K562 (cell line): ENCODE measurements around the gene LYPLA2. TPM values are rescaled to one million over a fixed set of nuclear protein-coding genes. Genes with fewer than 3 reads are reported as not detected.

Source experiments
- HNRNPL ChIP-seq: fragments of 200-400 bp; formaldehyde crosslinking; IDR thresholded peaks from 2 replicates; pipeline ENCODE4 v1.6.1; 2017; ENCODE audit warnings: low read depth, mild to moderate bottlenecking, low read length
- TEAD2 ChIP-seq: fragments of 450-650 bp; IDR thresholded peaks from 2 replicates; pipeline ENCODE4 v1.6.1; 2016; ENCODE audit warnings: missing genetic modification characterization, control low read depth, missing compliant biosample characterization
- ZNF263 ChIP-seq: sonication (generic); formaldehyde crosslinking; IDR thresholded peaks from 2 replicates; pipeline ENCODE4 v1.8.0; 2022; ENCODE audit warnings: mild to moderate bottlenecking, missing genetic modification reagents, borderline replicate concordance
- ZNF551 ChIP-seq: fragments of 250-450 bp; sonication (Bioruptor Pico); IDR thresholded peaks from 2 replicates; pipeline ENCODE4 v1.5.0; 2021; ENCODE audit warnings: mild to moderate bottlenecking, moderate library complexity
- ZNF699 ChIP-seq: fragments of 250-450 bp; sonication (Bioruptor Pico); IDR thresholded peaks from 2 replicates; pipeline ENCODE4 v1.8.0; 2021; ENCODE audit warnings: mild to moderate bottlenecking, moderate library complexity; ENCODE audit not compliant: insufficient replicate concordance
- polyA plus RNA-seq, 8 experiments: library from polyadenylated mRNA; depleted of rRNA in 4 of 8; stranded (reverse) in 5 of 8; unstranded in 3 of 8; fragments of >200 nt; fragmentation: Nextera tagmentation in 2 of 8; fragmentation: Illumina TruSeq in 1 of 8; extraction: Ambion mirVana in 2 of 8; extraction: Trizol in 1 of 8; gene quantifications; 2 replicates each; pipeline versions ENCODE4 v1.2.1 to v1.2.3, GENCODE V29; 2011 to 2014; ENCODE audit warnings: inconsistent platforms in 1 of 8, missing spikeins in 1 of 8
- total RNA-seq, 7 experiments: library from RNA; depleted of rRNA in 6 of 7; stranded (reverse); fragments of >200 nt in 6 of 7; fragmentation: Illumina TruSeq in 2 of 7; extraction: Trizol in 2 of 7; gene quantifications; 2 replicates each; pipeline versions ENCODE4 v1.2.1 to v1.2.3, GENCODE V29; 2011 to 2021; ENCODE audit warnings: low replicate concordance in 1 of 7
- TF ChIP-seq, protein P1 (sequence below), 2 experiments: fragments of 450-650 bp in 1 of 2; sonication (generic) in 1 of 2; formaldehyde crosslinking in 1 of 2; IDR thresholded peaks; 2 replicates each; pipeline versions ENCODE4 v1.7.1 to v1.9.0; 2016 to 2022; ENCODE audit warnings: inconsistent platforms in 1 of 2, mild to moderate bottlenecking in 1 of 2, missing genetic modification reagents in 1 of 2
- TF ChIP-seq, protein P2 (sequence below): fragments of 450-650 bp; formaldehyde crosslinking; IDR thresholded peaks from 2 replicates; pipeline ENCODE4 v1.4.0; 2022; ENCODE audit warnings: missing genetic modification characterization
- TF ChIP-seq, protein P3 (sequence below): sonication (generic); formaldehyde crosslinking; IDR thresholded peaks from 2 replicates; pipeline ENCODE4 v1.8.0; 2022; ENCODE audit warnings: mild to moderate bottlenecking, missing genetic modification reagents, borderline replicate concordance
- TF ChIP-seq, protein P4 (sequence below): fragments of 450-650 bp; IDR thresholded peaks from 2 replicates; pipeline ENCODE4 v1.6.1; 2017; ENCODE audit warnings: antibody characterized with exemption, mild to moderate bottlenecking

LYPLA2 gene
- total and polyA plus RNA-seq, 9 of the 15 experiments (the other 6 are each of a cell fraction or from before 2014, with no cell fraction given), result 3.9 to 128 (median 60.1) TPM

DNA sequence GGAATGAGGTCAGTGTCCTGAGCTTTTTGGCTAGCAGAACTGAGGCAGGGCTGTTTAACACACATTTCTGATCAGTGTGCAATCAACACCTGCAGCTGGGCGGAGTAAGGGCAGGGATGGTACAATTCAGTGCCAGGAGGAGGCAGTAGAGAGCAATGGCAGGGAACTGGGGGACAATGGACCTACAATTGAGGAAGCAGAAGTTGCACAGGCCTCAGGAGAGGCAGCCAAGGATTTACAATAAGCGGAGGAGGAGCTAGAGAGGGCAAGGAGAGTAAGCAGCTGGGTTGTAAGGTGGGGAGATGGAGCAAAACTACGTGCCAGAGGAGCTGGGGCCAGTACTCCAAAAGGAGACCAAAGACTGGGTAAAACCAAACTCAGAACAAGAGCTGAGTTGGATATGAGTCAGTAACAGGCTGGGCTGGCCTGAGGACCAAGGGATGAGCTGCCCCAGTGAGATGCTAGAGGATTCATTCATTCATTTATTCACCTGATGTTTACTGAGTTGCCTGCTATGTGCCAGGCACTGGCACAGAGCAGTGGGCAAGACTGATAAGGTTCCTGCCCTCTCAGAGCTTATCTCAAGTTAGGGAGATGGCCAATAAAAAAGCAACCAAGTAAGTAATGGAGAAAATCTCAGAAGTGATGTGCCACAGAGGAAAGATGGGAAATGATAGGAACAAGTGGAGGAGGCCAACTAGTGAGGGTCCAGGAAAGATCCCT lies 20.0 kb downstream of the LYPLA2 start (continued):
- TF ChIP-seq, protein P1, sequence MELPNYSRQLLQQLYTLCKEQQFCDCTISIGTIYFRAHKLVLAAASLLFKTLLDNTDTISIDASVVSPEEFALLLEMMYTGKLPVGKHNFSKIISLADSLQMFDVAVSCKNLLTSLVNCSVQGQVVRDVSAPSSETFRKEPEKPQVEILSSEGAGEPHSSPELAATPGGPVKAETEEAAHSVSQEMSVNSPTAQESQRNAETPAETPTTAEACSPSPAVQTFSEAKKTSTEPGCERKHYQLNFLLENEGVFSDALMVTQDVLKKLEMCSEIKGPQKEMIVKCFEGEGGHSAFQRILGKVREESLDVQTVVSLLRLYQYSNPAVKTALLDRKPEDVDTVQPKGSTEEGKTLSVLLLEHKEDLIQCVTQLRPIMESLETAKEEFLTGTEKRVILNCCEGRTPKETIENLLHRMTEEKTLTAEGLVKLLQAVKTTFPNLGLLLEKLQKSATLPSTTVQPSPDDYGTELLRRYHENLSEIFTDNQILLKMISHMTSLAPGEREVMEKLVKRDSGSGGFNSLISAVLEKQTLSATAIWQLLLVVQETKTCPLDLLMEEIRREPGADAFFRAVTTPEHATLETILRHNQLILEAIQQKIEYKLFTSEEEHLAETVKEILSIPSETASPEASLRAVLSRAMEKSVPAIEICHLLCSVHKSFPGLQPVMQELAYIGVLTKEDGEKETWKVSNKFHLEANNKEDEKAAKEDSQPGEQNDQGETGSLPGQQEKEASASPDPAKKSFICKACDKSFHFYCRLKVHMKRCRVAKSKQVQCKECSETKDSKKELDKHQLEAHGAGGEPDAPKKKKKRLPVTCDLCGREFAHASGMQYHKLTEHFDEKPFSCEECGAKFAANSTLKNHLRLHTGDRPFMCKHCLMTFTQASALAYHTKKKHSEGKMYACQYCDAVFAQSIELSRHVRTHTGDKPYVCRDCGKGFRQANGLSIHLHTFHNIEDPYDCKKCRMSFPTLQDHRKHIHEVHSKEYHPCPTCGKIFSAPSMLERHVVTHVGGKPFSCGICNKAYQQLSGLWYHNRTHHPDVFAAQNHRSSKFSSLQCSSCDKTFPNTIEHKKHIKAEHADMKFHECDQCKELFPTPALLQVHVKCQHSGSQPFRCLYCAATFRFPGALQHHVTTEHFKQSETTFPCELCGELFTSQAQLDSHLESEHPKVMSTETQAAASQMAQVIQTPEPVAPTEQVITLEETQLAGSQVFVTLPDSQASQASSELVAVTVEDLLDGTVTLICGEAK (IDR thresholded peaks at IDR 0.05), result no peak
- TF ChIP-seq, protein P1 (CRISPR knock-in tag; IDR thresholded peaks at IDR 0.05), result no peak
- no peak for TF ChIP-seq HNRNPL
- TF ChIP-seq TEAD2, result no peak
- TF ChIP-seq ZNF263 (CRISPR knock-in tag), result no peak
- TF ChIP-seq, protein P2, sequence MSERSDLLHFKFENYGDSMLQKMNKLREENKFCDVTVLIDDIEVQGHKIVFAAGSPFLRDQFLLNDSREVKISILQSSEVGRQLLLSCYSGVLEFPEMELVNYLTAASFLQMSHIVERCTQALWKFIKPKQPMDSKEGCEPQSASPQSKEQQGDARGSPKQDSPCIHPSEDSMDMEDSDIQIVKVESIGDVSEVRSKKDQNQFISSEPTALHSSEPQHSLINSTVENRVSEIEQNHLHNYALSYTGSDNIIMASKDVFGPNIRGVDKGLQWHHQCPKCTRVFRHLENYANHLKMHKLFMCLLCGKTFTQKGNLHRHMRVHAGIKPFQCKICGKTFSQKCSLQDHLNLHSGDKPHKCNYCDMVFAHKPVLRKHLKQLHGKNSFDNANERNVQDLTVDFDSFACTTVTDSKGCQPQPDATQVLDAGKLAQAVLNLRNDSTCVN (CRISPR knock-in tag), result no peak
- TF ChIP-seq, protein P3, sequence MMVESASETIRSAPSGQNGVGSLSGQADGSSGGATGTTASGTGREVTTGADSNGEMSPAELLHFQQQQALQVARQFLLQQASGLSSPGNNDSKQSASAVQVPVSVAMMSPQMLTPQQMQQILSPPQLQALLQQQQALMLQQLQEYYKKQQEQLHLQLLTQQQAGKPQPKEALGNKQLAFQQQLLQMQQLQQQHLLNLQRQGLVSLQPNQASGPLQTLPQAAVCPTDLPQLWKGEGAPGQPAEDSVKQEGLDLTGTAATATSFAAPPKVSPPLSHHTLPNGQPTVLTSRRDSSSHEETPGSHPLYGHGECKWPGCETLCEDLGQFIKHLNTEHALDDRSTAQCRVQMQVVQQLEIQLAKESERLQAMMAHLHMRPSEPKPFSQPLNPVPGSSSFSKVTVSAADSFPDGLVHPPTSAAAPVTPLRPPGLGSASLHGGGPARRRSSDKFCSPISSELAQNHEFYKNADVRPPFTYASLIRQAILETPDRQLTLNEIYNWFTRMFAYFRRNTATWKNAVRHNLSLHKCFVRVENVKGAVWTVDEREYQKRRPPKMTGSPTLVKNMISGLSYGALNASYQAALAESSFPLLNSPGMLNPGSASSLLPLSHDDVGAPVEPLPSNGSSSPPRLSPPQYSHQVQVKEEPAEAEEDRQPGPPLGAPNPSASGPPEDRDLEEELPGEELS (CRISPR knock-in tag), result no peak
- TF ChIP-seq, protein P4, sequence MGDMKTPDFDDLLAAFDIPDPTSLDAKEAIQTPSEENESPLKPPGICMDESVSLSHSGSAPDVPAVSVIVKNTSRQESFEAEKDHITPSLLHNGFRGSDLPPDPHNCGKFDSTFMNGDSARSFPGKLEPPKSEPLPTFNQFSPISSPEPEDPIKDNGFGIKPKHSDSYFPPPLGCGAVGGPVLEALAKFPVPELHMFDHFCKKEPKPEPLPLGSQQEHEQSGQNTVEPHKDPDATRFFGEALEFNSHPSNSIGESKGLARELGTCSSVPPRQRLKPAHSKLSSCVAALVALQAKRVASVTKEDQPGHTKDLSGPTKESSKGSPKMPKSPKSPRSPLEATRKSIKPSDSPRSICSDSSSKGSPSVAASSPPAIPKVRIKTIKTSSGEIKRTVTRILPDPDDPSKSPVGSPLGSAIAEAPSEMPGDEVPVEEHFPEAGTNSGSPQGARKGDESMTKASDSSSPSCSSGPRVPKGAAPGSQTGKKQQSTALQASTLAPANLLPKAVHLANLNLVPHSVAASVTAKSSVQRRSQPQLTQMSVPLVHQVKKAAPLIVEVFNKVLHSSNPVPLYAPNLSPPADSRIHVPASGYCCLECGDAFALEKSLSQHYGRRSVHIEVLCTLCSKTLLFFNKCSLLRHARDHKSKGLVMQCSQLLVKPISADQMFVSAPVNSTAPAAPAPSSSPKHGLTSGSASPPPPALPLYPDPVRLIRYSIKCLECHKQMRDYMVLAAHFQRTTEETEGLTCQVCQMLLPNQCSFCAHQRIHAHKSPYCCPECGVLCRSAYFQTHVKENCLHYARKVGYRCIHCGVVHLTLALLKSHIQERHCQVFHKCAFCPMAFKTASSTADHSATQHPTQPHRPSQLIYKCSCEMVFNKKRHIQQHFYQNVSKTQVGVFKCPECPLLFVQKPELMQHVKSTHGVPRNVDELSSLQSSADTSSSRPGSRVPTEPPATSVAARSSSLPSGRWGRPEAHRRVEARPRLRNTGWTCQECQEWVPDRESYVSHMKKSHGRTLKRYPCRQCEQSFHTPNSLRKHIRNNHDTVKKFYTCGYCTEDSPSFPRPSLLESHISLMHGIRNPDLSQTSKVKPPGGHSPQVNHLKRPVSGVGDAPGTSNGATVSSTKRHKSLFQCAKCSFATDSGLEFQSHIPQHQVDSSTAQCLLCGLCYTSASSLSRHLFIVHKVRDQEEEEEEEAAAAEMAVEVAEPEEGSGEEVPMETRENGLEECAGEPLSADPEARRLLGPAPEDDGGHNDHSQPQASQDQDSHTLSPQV, result no peak
- TF ChIP-seq ZNF551 (CRISPR knock-in tag), result no peak
- TF ChIP-seq ZNF699 (CRISPR knock-in tag), result no peak
